Dermis blood vessel endothelial cell (primary cell): ENCODE results near the gene MLLT10. TPM values are rescaled to one million over a fixed set of nuclear protein-coding genes. Genes with fewer than 3 reads are reported as not detected.
A peak's percentile ranks its signal among the peaks of the same experiment; 100 is the strongest.
"Not testable (repeated sequence)": the region's sequence is repeated elsewhere in the genome, so short reads cannot be mapped to it uniquely, and the experiment has no call there.

Experiments used
- DNase-seq: peaks from one replicate; pipeline ENCODE4 v3.0.0; 2010
- total RNA-seq: library from RNA; depleted of rRNA; stranded (reverse); fragments of >200 nt; gene quantifications from 2 replicates; pipeline ENCODE4 v1.2.3, GENCODE V29; 2014

Gene MLLT10
- total RNA-seq, 1 donor from 2014 or later = 35.4 TPM

GRCh38 chr10:21588159-21588558, 54.1 kb downstream of the MLLT10 start:
- DNase-seq = not testable (repeated sequence)

DNA sequence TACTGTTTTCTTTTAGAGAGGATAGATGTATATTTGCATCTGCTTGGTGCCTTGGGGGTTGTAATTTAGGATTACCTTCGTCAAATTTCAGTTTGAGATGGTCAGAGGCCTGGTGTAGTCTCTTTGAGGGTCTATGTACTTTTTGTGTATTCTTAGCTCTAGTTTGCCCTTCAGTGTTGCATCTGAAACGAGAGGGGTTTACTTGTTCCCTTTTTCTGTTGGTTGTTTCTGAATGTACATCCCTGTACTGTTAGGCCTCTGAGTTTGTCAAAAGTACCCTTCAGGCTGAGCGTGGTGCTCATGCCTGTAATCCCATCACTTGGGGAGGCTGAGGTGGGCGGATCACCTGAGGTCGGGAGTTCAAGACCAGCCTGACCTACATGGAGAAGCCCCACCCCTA, 60.0 kb downstream of the MLLT10 start:
- DNase-seq = no peak

- DNase-seq = no peak
These were observed 65.5 kb downstream of the MLLT10 start for GRCh38 chr10:21599582-21599981.

DNA sequence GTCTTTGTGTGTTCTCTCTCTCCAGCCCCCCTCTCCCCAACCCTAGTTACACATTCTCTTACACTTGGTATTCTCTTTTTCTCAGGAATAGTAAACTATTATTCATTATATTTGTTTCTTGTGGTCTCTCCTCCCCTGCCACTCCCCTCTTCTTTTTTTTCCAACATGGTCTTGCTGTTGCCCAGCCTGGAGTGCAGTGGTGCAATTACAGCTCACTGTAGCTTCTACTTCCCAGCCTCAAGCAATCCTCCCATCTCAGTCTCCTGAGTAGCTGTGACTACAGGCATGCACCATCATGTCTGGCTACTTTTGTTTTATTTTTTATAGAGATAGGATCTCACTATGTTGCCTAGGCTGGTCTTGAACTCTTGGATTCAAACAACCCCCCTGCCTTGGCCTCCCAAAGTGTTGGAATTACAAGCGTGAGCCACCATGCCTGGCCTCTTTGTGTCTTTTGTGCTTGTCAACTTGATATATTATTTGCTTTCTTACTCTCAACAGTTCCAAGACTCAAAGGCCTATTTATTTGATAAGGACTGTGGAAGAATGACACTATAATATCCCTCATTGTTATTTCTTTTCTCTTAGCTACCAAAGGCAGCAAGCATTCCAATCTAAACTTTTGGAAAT, 66.9 kb downstream of the MLLT10 start:
- DNase-seq = no peak

DNA sequence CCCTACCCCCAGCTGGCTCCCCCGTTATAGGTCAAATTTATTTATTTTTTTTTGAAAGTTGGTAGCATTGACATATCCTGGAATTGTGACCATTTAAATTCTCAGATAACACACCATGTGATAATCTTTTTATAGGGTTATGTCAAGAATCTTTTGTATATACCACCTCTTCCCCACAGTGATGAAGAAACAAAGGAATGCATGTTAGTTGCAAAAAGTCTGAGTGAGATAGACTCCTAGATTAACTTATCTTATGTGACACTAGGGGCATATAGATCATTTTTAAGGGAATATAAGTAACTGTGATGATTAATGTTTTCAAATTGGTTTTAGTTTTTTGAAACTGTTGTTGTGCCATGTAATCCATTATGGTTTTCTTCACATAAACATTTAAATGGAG, 68.3 kb downstream of the MLLT10 start:
- no peak for DNase-seq

DNA sequence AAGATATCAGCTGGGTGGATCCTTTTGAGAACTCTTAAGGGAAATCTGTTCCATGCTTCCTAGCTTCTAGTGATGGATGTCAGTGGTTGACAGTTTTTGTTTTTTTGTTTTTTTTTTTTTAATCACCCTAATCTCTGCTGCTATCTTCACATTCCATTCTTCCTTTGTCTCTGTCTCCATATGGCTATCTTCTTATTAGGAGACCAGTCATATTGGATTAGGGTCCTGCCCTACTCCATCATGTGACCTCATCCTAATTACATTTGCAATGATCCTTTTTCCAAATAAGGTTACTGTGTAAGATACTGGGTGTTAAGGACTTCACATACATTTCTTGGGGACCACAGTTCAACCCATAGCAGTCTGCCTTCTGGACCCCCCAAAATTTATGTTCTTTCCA, 69.7 kb downstream of the MLLT10 start:
- no peak for DNase-seq

GRCh38 chr10:21604651-21605050, 70.6 kb downstream of the MLLT10 start:
- DNase-seq = peak; percentile 10

DNA sequence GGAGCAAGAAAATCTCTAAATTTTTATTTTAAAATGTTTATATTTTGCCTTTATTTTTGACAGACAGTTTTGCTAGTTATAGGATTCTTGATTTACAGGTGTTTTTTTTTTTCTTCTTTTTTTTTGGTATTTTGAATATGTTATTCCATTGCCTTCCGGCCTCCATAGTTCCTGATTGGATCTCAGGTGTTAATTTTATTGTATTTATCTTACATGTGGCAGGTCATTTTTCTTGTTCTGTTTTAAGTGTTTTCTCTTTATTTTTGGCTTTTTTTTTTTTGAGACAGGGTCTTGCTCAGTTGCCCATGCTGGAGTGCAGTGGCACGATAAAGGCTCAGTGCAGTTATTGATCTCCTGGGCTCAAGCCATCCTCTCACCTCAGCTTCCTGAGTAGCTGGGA, 73.9 kb downstream of the MLLT10 start:
- no peak for DNase-seq

DNA sequence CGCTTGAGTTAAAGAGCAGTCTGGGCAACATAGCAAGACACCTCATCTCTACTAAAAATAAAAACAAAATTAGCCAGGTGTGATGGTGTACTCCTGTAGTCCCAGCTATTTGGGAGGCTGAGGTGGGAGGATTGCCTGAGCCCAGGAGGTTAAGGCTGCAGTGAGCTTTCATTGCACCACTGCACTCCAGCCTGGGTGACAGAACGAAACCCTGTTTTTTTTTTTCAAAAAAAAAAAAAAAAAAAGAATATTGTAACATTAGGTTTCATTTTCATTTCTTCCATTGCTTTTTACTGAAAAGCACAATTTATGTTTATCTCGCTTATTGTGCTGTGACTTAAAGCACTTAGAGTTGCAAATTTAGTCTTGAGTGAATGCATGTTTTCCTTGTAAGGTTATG, 80.0 kb downstream of the MLLT10 start:
- no peak for DNase-seq

GRCh38 chr10:21617267-21617666, 83.2 kb downstream of the MLLT10 start:
- DNase-seq = no peak

DNA sequence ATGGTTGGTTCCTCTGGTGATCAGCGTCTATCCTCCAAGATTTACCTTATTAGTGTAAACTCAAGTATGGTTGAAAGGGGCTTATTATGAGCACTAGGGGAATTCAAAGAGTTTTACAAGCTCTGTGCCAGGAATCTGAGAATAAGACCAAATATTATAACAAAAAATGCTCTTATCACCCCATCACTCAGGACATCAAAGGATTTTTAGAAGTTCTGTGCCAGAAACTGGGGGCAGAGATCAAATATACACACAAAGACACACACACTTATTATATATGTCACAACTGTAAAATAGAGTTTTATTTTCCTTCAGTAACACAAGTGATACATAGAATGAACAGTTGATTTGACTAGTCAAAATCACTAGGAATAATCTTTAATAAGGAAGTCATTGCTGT, 89.3 kb downstream of the MLLT10 start:
- no peak for DNase-seq

- not testable (repeated sequence) for DNase-seq
These were observed 90.4 kb downstream of the MLLT10 start for GRCh38 chr10:21624421-21624820.

- no peak for DNase-seq
These were observed 90.9 kb downstream of the MLLT10 start for GRCh38 chr10:21624951-21625350.

GRCh38 chr10:21625623-21626229, 91.7 kb downstream of the MLLT10 start:
- no peak for DNase-seq

DNA sequence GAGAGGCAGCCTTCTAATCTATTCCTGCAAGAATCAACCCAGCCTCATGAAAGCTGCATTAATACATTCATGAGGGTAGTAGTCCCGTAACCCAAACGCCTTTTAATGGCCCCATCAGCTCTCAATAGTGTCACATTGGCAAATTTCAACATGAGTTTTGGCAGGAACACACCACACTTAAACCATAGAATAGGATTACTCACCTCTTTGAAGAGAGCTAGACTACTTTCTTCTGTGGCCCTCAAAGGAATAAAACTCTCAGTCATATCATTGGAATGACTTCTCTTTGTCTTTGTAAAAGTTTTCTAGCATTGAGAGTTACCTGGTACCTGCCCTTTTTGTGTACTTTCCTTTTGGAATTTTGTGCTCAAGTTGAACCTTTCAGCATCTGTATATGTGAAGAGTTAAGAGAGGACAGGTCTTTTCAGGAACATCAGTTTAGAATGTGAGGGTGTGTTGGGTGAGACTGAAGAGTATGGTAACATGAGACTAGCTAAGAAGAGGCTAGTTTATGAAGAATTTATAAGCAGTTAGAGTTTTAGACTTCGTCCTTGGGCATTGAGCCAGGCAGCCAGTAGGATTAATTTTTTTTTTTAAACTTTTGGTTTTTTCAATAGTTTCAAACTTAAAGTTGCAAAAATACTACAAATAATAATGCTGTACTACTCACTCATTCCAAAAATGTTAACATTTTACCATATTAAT, 92.6 kb downstream of the MLLT10 start:
- DNase-seq = no peak

GRCh38 chr10:21627331-21627730, 93.3 kb downstream of the MLLT10 start:
- no peak for DNase-seq

- no peak for DNase-seq
These were observed 94.0 kb downstream of the MLLT10 start for GRCh38 chr10:21628023-21628422.

DNA sequence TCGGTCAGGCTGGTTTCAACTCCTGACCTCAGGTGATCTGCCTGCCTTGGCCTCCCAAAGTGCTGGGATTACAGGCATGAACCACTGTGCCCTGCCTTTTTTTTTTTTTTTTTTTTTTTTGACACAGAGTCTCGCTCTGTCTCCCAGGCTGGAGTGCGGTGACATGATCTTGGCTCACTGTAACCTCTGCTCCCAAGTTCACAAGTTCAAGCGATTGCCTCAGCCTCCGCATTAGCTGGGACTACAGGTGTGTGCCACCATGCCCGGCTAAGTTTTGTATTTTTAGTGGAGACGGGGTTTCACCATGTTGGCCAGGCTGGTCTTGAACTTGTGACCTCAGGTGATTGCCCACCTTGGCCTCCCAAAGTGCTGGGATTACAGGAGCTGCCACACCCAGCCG, 94.6 kb downstream of the MLLT10 start:
- not testable (repeated sequence) for DNase-seq

GRCh38 chr10:21634599-21635365, 100.8 kb downstream of the MLLT10 start:
- no peak for DNase-seq

DNA sequence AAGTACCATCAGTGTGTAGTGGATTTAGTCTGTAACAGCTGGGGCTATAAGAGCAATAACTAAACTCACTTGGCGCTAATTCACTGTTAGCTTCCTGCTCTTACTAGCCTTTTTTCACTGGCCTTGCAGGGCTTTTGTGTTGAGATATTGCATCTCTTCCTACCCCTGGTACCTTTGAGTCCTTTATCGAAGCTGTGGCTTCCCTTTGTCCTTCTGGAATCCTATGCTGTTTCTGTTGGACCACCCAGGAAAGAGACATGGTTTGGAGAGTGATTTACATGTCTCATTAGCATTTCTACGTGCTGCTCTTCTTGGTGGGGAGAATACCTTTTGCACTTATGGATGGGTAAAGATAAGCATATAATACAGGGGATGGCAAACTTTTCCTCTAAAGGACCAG, 103.8 kb downstream of the MLLT10 start:
- DNase-seq = no peak

DNA sequence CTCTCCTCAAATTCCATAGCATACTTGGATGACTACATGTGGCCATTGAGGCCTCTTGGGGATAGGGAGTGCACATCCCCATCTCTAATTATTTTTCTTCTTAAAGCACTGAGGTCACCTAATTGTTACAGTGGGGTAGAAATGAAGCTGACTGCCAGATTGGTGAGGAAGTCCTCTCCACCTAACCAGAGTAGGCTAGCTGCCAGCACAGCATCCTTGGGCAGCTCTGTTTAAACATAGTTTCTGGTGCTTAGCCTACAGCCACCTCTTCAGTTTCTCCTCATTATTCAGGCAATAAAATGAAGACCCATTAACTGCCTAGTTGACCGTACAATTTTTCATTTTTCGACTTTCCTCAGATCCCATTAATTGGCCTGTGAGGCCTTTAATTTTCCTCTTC, 104.6 kb downstream of the MLLT10 start:
- no peak for DNase-seq

DNA sequence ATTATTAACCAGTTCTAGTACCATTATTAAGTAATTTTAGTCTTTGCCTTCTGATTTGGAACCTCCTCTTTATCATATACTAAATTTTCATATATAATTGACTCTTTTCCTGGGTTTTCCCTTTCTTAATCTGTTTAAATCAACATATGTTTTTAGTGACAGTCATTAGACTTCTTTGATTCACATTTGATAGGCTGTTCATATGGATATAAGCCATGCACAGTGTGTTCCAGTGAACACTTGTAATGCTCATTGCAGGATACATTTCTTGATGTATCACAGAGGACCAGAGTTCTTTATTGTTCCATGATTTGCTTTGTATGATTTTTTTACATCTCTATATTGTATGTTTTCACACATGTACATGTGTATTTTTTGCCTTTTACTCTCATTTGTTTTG, 114.0 kb downstream of the MLLT10 start:
- no peak for DNase-seq

- DNase-seq = no peak
These were observed 115.4 kb downstream of the MLLT10 start for GRCh38 chr10:21649454-21649872.
